ENCODE results near the gene GPRIN1. TPM values are rescaled to one million over a fixed set of nuclear protein-coding genes. Genes with fewer than 3 reads are reported as not detected.

The GPRIN1 gene

Small RNAs within 50 kb of the gene (small RNA-seq; reads per million reads assigned to genes)
- gene MIR4281 (ENCODE audit: low read depth) (not detected), gene RF00019 (ENCODE audit: low read depth) (not detected), gene RN7SL684P (ENCODE audit: low read depth) (not detected)
